G401 (cell line): ENCODE results near the gene TAF6. TPM values are rescaled to one million over a fixed set of nuclear protein-coding genes. Genes with fewer than 3 reads are reported as not detected.

Source experiments
- DNase-seq: peaks from one replicate; pipeline ENCODE4 v3.0.0-alpha.2; 2015; ENCODE audit warnings: low spot score
- in situ Hi-C: cut with HindIII; loops from 2 replicates; pipeline ENCODE4 v1.10.0; 2016; ENCODE audit warnings: low sequenced_read_pairs, mixed read lengths
- total RNA-seq: library from RNA; depleted of rRNA; stranded (reverse); fragments of >200 nt; shearing (Covaris generic); gene quantifications from 2 replicates; pipeline ENCODE4 v1.2.3, GENCODE V29; 2014

TAF6 gene
- total RNA-seq, 1 experiment from 2014 or later, result 45.6 TPM

DNA sequence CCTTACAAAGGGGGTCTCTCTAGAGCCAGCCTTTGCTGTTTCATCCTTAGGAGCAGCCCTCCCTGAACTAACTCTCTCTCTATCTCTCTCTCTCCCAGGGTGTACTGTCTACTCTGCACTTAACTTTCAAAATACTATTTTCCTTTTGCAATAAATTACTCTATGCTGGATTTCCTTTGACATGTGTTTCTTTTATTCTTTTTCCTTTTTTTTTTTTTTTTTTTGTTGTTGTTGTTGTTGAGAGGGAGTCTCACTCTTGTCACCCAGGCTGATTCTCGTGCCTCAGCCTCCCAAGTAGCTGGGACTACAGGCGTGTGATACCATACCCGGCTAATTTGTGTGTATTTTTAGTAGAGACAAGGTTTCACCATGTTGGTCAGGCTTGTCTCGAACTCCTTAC, 36.2 kb downstream of the TAF6 start:
- in situ Hi-C loops, result no loop called here

DNA sequence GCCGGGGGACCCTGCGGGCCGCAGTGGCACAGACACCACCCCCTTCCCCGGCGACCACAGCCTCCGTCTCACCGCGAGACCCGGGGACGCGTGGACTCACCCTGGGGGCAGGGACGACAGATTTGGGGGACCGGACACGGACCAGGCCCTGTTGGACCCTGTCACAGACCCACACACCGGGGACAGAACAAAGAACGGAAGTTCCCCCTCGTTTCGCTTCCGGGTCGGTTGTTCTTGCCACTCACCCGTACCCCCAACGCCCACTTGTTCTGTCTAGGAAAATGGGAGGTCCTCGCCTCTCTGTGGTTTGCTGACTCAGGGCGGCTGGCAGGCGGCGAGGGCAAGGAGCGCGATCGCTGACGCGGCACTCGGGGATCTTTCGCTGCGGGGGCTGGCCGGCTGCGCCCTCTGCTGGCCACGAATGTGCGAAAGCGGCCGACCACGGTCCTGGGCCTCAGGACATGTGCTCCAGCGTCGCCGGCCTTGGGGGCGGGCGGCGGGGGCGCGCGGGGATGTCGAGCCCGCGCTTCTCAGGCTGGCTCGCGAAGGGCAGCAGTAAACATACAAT, 37.5 kb downstream of the TAF6 start, which contains the start of gene ZNF3:
ZNF3 (minus strand) TSS at position 189 of the 568 bp plus-strand sequence. CDS start 4,366 bp downstream, outside the sequence.
- peak; percentile 99 for DNase-seq
- in situ Hi-C loops, result no loop called here

More for the DNA sequence above, 36.2 kb downstream of the TAF6 start:
- no peak for DNase-seq

DNA sequence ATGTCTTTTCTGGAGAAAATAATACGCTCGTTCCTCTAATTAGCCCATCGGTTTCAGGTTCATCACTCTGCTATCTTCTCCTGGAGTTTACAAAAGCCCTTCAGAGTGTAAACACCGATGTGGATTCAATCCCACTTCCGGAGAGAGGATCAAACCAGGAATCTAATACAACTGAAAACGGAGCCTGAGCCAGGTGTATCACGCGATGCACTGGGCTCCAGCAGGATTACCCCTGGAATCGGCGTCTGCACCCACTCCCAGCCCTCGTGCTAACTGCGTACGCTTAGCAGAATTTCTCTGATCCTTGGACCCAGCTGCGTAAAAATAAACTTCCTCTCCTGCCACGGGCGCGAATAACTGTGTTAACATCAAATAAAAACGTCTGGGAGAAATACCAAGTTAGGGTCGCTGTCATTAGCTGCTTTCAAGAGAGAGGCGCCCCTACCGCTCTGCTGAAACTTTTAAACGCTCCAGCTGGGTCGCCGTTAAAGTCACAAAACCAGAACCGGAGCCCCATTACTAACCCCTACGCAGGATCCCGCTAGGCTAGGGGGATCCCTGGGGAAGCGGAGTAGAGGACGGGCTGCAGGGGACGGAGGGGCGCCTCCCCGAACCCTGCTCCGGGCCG, 38.1 kb downstream of the TAF6 start:
- DNase-seq, result no peak
- in situ Hi-C loops, result no loop called here

DNA sequence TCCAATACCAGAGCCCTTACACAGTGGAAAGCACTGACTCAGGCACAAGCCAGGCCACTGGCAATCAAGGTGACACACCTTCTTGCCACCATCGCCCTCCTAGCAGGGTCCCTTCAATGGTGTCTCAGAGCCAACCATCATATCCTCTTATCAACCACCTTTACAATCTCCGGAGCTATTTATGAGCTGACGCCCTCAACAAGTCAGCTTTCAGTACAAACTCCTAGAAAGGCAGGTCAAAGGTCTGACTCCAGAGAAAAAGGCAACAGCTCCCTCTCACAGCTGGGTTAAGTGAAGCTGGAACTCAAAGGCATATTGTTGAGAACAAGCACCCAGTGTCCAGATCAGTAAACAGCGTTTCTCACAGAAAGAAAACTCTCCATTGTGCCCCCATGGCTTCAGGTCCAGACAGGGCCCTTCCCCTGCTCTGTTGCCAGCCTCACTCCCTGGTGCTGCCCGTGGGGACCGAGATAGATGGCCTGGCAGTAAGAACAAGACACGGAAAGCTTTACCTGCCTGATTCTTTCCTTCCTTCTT, 40.1 kb downstream of the TAF6 start:
- in situ Hi-C loops, result no loop called here
- no peak for DNase-seq

DNA sequence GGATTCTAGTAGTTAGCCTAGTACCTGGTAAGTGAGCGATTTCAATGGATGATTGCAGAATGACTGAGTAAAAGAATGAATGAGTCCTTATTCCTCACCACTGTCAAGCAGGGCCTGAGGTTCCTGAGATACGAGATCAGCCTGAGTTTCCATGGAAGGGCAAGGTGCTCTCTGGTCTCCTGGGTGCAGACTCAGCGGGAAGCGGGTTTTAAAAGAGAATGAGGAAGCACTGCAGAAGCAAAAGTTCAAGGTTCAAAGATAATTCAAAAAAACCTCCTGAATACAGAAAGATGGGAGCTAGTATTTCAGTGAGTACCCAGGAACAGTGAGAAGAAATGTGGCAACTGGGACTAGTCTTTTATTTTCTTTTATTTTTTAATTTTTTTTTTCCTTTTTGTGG, 42.0 kb downstream of the TAF6 start:
- in situ Hi-C loops, result no loop called here
- no peak for DNase-seq

DNA sequence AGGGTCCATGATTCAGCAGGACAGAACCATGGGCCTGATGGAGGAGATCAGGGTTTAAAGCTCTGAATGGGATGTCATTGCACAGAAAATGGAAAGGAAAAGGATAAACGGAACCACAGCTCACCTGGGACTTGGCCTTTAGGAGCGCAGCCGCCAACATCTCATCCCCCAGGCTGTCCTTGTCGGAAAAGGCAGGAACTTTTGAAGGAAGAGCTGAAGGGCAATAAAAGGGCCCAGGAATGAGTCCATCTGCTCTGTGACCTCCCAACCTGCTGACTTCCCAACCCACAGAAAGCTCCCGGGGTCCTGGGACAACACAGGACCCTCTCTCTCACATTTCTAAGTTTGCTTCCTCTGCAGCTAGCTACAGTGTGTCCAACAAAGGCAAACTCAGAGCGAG, 43.7 kb downstream of the TAF6 start:
- in situ Hi-C loops, result no loop called here
- no peak for DNase-seq

DNA sequence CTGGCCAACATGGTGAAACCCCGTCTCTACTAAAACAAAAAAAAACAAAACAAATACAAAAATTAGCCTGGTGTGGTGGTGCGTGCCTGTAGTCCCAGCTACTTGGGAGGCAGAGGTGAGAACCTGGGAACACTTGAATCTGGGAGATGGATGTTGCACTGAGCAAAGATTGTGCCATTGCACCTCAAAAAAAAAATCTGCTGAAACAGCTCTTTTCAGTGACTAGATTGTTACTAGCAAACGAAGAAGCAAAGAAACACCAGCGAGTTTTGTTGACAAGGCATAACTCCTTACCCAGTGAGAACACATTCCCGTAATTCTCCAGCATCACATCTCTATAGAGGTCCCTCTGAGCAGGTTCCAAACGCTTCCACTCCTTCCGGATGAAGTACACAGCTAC, 44.3 kb downstream of the TAF6 start:
- DNase-seq, result no peak
- in situ Hi-C loops, result no loop called here

DNA sequence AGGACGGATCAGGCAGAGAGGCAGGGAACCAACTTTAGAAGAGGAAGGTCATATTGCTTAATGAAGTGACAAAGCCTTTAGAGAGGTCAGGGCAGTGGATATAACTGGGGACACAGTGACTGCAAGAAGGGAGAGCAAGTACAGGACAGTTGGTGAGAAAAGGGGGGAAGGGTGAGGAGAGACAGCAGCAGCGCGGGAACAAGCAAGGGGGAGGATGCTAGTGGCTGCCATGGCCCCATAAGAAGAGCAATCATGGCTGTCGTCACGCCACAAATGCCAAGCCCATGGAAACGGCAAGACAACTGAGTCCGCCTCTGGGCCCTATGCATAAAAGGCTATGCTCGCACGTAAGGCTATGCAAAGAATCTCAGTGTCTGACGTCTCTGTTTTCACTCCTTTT, 46.7 kb downstream of the TAF6 start:
- no peak for DNase-seq
- in situ Hi-C loops, result no loop called here

DNA sequence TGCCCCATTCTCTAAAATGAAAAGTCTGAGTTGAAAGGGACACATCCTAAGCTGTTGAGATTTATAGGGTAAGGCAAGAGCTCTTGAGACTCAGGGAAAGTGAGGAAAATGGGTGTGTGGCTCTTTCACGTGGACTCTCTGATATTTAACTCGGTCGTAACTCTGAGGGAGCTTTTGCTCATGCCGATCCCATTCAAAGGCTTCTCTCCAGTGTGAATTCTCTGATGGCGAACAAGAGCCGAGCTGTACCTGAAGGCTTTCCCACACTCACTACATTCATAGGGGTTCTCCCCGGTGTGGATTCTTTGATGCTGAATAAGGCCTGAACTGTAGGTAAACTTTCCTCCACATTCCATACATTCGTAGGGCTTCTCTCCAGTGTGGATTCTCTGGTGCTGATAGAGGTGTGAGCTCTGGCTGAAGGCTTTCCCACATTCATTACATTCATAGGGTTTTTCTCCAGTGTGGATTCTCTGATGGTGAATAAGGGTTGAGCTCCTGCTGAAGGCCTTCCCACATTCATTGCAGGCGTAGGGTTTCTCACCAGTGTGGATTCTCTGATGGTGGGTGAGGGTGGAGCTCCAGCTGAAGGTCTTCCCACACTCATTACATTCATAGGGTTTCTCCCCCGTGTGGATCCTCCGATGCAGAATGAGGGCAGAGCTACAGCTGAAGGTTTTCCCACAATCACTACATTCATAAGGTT, 48.0 kb downstream of the TAF6 start:
- DNase-seq, result no peak
- in situ Hi-C loops, result no loop called here

DNA sequence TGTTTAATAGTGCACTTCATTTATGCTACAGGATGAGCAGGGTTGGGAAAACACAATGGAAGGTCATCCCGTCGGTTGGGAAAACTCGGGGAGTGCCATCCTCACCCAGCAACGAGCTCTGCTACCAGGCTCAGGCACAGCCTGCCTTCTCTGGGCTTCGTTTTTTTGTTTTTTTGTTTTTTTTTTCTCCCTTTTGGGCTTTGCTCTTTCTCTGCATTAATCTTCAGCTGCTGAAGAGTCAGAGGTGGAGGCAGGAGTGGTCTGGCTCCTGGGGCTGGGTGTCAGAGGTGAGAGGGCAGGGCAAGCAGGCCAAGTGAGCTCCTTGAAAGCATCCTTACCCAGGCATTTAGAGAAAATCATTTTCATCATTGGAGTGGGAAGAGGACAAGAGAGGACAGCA, 49.2 kb downstream of the TAF6 start:
- DNase-seq, result no peak
- in situ Hi-C loops, result no loop called here

DNA sequence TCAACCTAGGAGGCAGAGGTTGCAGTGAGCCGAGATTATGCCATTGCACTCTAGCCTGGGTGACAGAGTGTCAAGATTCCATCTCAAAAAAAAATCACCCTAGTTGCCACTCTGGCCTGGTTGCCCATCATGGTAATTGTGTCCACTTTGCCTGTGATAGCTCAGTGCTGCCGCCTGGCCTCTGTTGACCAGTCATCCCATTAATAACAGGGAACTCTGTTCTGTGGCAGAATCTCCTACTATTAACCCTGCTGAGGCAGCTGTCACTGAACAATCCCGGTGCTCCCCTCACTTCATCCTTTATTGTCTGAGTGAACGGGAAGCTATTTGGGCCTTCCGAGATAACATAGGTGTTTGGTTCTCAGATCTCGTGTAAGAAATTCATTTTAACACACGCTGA, 52.2 kb downstream of the TAF6 start:
- in situ Hi-C loops, result no loop called here
- no peak for DNase-seq

DNA sequence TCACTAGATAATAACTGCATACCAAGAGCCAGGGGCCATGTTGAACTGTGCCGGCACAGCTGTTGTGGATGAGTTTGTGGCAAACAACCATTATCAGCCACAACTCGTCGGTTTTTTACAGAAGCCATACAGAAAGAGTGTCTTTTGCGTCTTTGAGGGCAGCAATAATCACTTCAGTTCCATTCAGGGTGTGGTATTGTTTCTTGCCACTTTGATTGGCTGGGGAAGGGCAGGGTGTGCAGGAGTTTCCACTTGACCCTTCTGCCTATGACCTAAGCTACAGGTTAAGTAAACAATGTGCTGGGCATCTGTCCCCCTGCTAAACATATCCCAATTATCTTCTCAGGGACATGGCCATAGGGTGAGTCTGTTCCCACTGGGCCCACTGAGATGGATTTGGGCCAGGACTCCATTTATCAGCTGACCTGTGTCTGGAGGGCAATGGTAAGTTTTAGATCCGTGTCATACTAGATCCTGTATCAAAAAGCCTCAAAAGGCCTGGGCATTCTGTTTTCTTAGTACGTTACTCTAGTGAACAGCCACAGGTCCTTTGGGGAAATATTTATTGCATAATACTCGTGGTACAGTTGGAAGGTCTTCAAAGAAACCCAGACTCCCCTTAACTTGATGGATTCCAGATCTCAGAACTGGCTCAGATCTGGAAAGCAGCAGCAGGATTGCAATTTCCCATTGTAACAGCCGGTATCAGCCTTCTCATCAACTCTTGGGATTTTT, 53.5 kb downstream of the TAF6 start:
- DNase-seq, result no peak
- in situ Hi-C loops, result no loop called here

DNA sequence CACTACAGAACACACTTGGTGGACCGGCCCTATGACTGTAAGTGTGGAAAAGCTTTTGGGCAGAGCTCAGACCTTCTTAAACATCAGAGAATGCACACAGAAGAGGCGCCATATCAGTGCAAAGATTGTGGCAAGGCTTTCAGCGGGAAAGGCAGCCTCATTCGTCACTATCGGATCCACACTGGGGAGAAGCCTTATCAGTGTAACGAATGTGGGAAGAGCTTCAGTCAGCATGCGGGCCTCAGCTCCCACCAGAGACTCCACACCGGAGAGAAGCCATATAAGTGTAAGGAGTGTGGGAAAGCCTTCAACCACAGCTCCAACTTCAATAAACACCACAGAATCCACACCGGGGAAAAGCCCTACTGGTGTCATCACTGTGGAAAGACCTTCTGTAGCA, 55.0 kb downstream of the TAF6 start:
- DNase-seq, result no peak
- in situ Hi-C loops, result no loop called here

DNA sequence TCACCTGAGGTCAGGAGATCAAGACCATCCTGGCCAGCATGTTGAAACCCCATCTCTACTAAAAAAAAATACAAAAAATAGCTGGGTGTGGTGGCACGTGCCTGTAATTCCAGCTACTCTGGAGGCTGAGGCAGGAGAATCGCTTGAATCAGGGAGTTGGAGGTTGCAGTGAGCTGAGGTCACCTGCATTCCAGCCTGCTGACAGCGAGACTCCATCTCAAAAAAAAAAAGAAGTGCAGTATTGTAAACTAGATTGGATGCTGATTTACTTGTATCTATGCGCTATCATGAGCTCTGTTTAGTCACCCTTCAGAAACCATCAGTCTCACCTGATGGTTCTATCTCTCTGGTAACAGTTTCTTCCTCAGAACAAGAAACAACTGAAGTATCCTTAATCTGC, 55.8 kb downstream of the TAF6 start:
- in situ Hi-C loops, result no loop called here
- no peak for DNase-seq

DNA sequence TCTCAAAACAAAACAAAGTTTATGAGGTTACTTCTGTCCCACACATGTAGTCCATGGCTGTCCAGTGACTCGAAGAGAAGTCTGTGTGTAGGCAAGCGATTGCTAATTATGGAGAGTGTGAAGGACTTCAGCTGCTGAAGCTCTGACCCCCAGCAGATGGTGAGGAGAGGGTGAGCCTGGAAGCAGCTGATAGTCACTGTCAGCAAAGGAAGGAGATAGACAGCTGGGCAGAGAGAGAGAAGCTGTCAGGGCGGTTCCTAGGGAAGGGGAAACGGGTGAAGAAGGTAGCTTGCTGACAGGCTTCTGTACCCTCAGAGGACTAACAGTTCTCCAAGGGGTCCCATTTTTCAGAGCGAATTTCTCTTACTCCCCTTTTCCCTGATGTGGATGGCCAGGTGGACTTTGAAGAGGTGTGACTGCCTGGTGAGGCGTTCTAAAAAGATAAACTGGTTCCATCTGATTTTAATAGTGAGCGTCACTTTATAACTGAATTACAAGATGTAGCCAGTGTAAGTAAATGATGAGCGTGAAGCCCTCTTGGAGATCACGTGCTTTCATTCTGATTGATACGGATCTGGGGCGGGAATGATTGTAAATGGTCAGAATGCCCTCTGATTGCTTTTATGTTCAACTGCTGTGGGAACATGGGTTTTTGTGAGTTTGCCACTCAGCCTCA, 57.5 kb downstream of the TAF6 start:
- no peak for DNase-seq
- in situ Hi-C loops, result no loop called here

DNA sequence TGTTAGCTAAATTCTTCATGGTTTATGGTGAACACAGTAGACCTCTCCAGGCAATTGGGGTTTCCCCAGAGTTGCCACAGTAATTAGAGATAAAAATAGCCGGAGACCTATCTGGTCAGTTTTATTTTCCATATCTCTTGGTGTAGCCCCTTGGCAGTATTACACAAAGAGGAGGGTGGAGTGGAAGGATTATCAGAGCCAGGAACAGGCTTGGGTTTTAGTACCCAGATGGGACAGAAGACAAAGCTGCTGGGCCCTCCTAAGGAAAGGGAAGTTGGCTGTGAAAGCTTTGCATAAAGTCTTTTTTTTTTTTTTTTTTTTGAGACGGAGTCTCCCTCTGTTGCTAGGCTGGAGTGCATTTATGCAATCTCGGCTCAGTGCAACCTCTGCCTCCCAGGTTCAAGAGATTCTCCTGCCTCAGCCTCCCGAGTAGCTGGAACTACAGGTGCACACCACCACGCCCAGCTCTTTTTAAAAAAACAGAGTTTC, 59.9 kb downstream of the TAF6 start:
- in situ Hi-C loops, result no loop called here

More for the DNA sequence above, 59.9 kb downstream of the TAF6 start:
- DNase-seq, result no peak
